GM12874 (cell line): ENCODE measurements around the gene POLL.

Experiments used
- TF ChIP-seq, protein P1 (sequence below): IDR thresholded peaks from 2 replicates; pipeline ENCODE4 v1.5.1; 2011; ENCODE audit warnings: low read depth, mild to moderate bottlenecking, control low read depth, low read length, moderate library complexity; ENCODE audit not compliant: insufficient read depth

Gene POLL

GRCh38 chr10:101580486-101581399 lies 7.3 kb downstream of the POLL start:
- TF ChIP-seq, protein P1, sequence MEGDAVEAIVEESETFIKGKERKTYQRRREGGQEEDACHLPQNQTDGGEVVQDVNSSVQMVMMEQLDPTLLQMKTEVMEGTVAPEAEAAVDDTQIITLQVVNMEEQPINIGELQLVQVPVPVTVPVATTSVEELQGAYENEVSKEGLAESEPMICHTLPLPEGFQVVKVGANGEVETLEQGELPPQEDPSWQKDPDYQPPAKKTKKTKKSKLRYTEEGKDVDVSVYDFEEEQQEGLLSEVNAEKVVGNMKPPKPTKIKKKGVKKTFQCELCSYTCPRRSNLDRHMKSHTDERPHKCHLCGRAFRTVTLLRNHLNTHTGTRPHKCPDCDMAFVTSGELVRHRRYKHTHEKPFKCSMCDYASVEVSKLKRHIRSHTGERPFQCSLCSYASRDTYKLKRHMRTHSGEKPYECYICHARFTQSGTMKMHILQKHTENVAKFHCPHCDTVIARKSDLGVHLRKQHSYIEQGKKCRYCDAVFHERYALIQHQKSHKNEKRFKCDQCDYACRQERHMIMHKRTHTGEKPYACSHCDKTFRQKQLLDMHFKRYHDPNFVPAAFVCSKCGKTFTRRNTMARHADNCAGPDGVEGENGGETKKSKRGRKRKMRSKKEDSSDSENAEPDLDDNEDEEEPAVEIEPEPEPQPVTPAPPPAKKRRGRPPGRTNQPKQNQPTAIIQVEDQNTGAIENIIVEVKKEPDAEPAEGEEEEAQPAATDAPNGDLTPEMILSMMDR, result no peak

DNA sequence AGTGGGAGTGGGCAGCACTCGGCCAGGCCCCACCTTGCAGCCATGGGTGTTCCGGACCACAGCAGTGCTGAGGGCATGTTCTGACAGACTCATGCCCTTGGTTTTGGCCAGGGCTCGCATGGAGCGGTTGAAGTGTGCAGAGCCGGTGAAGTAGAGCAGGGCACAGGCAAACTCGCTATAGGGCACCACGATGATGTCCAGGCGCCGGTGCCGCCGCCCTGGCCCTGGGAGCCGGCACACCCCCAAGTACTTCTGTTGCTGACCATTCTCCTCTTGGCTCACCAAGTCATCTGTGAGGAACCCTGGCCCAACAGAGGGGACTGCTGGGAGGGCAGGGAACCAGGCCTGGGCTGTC lies 8.6 kb downstream of the POLL start:
- TF ChIP-seq, protein P1, result no peak

GRCh38 chr10:101578803-101579515 lies 9.1 kb downstream of the POLL start:
- TF ChIP-seq, protein P1, result no peak

DNA sequence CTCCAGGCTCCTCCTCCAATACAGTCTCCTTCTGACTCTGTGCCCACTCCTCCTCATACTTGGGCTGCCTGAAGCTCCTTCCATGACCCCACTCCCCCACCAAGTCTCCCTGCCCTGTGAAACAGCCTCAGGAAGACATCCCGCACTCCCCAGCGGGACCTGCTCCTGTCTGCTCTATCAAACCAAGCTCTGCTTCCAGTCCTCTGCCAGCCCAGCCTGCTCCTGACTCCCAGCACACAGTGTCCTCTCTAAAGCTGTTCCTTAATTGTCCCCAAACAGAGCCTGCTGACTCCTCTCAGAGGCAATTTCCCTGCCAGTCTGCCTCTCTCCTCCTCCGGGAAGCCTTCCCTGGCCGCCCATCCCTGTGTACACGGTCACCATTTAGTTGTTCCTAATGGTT lies 9.9 kb downstream of the POLL start:
- TF ChIP-seq, protein P1, result no peak

DNA sequence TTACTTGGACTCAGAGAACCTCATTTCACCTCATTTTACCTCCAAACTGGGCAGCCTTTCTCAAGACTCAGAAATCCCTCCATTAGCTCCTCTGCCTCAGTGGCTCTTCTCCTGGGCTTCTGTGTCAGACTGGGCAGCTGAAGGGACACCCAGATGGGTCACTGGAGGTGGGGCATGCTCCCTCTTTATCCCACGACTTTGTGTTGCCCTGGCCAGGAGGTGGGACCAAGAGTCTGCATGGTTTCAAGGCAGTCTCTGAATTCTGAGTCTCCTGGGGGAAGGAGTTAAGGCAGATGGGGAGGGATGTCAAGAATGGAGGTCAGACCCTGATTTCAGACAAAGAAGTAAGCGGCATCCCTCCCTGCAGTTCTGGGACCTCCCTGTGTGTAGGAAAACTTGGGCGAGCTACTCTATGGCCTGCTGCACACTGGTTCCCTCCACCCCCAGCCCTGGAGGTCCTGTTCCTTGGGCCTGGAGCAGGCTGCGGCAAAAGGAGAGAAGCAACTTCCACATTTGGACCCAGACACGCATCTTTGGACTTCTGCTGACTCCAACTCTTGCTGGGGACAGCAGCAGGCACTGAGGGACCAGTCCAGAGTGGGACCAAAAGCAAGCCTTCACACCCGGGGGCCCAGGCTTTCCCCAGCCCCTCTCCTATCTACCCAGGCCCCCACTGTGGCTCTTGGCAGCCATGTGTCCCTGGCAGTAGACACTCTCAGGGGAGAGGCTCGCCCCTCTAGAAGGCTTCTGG lies 10.8 kb downstream of the POLL start:
- TF ChIP-seq, protein P1, result no peak

GRCh38 chr10:101576211-101576863 lies 11.7 kb downstream of the POLL start:
- TF ChIP-seq, protein P1, result no peak
